Right forelimb (tissue), 1 donor: Measurements from ENCODE around the gene GAS2L2.
A peak's percentile ranks its signal among the peaks of the same experiment; 100 is the strongest.
"Not testable (repeated sequence)": the region's sequence is repeated elsewhere in the genome, so short reads cannot be mapped to it uniquely, and the experiment has no call there.

ENCODE experiments used
- DNase-seq: peaks from one replicate; pipeline ENCODE4 v3.0.0-alpha.2; 2018

Gene GAS2L2

GRCh38 chr17:35769895-35770486 lies 17.0 kb upstream of the GAS2L2 start:
- no peak for DNase-seq

- no peak for DNase-seq
Measured at GRCh38 chr17:35768797-35769196, 15.8 kb upstream of the GAS2L2 start.

GRCh38 chr17:35766903-35767510 lies 14.0 kb upstream of the GAS2L2 start:
- DNase-seq = no peak

- no peak for DNase-seq
Measured at GRCh38 chr17:35766489-35766877, 13.4 kb upstream of the GAS2L2 start.

- DNase-seq = no peak
Measured at GRCh38 chr17:35765756-35766488, 12.9 kb upstream of the GAS2L2 start.

GRCh38 chr17:35765086-35765710 lies 12.2 kb upstream of the GAS2L2 start:
- DNase-seq = no peak

- peak; percentile 91 for DNase-seq
Measured at GRCh38 chr17:35764123-35764991, 11.3 kb upstream of the GAS2L2 start.

GRCh38 chr17:35763767-35764122 lies 10.7 kb upstream of the GAS2L2 start:
- DNase-seq = no peak

- no peak for DNase-seq
Measured at GRCh38 chr17:35761601-35762000, 8.6 kb upstream of the GAS2L2 start.

GRCh38 chr17:35760587-35760986 lies 7.5 kb upstream of the GAS2L2 start, which contains the start of gene C17orf50:
Gene C17orf50 (plus strand): TSS chr17:35760887. CDS start chr17:35760942, 55 bp downstream.
- DNase-seq = no peak

GRCh38 chr17:35757243-35757642 lies 4.2 kb upstream of the GAS2L2 start:
- no peak for DNase-seq

- no peak for DNase-seq
Measured at GRCh38 chr17:35752471-35752870, 568 bp downstream of the GAS2L2 start.

GRCh38 chr17:35751541-35751940 lies 1.5 kb downstream of the GAS2L2 start:
- DNase-seq = not testable (repeated sequence)

GRCh38 chr17:35750526-35751395 lies 2.3 kb downstream of the GAS2L2 start:
- DNase-seq = no peak

- no peak for DNase-seq
Measured at GRCh38 chr17:35749560-35750412, 3.3 kb downstream of the GAS2L2 start.

- DNase-seq = no peak
Measured at GRCh38 chr17:35748979-35749378, 4.1 kb downstream of the GAS2L2 start.

GRCh38 chr17:35748341-35748841 lies 4.6 kb downstream of the GAS2L2 start:
- DNase-seq = no peak

GRCh38 chr17:35747540-35748017 lies 5.5 kb downstream of the GAS2L2 start:
- peak; percentile 84 for DNase-seq

GRCh38 chr17:35745749-35746320 lies 7.2 kb downstream of the GAS2L2 start:
- no peak for DNase-seq

- DNase-seq = no peak
Measured at GRCh38 chr17:35745246-35745645, 7.8 kb downstream of the GAS2L2 start.
